Vagina (tissue), 2 donors: Measurements from ENCODE around the gene DCDC2. TPM values are rescaled to one million over a fixed set of nuclear protein-coding genes. Genes with fewer than 3 reads are reported as not detected.

Experiments used
- DNase-seq, 2 donors: peaks; one replicate each; pipeline ENCODE4 v3.0.0-alpha.2; 2017; ENCODE audit errors: extremely low spot score in 2 of 2
- H3K27ac ChIP-seq: fragments of 200-600 bp; sonication (generic); one replicate; pipeline ENCODE4 v1.5.1; 2019
- H3K27me3 ChIP-seq: fragments of 200-600 bp; sonication (generic); one replicate; pipeline ENCODE4 v1.5.1; 2019
- H3K36me3 ChIP-seq, 2 donors: fragments of 200-600 bp; sonication (generic); one replicate each; pipeline ENCODE4 v1.5.1; 2017 to 2019
- H3K4me1 ChIP-seq: fragments of 200-600 bp; sonication (generic); one replicate; pipeline ENCODE4 v1.5.1; 2019
- H3K4me3 ChIP-seq, 2 donors: fragments of 200-600 bp; sonication (generic); 1 replicate in 1 of 2; 2 replicates in 1 of 2; pipeline ENCODE4 v1.5.1; 2016 to 2019
- H3K9me3 ChIP-seq: fragments of 200-600 bp; sonication (generic); one replicate; pipeline ENCODE4 v1.5.1; 2019
- CTCF ChIP-seq, 3 experiments: fragments of 450-650 bp in 2 of 3; fragments of 200-600 bp in 1 of 3; sonication (generic) in 1 of 3; IDR thresholded peaks; one replicate each; pipeline ENCODE4 v1.5.1; 2017 to 2019; ENCODE audit warnings: antibody characterized with exemption in 3 of 3, mild to moderate bottlenecking in 2 of 3, moderate library complexity in 2 of 3
- POLR2A ChIP-seq, 2 donors: fragments of 450-650 bp; IDR thresholded peaks; one replicate each; pipeline ENCODE4 v1.6.1; 2017; ENCODE audit warnings: antibody characterized with exemption in 2 of 2, mild to moderate bottlenecking in 2 of 2, moderate library complexity in 2 of 2
- POLR2AphosphoS5 ChIP-seq, 2 donors: sonication (generic); formaldehyde crosslinking; IDR thresholded peaks; one replicate each; pipeline ENCODE4 v1.9.0; 2017; ENCODE audit warnings: antibody characterized with exemption in 2 of 2, mild to moderate bottlenecking in 2 of 2, low read depth in 1 of 2; ENCODE audit not compliant: insufficient read depth in 1 of 2
- intact Hi-C: fragments of 100-400 bp; cut with DNase I; formaldehyde crosslinking; loops from one replicate; pipeline ENCODE4 v1.15.1; 2023
- total RNA-seq: library from RNA; depleted of rRNA; stranded (reverse); fragments of >200 nt; gene quantifications from one replicate; pipeline ENCODE4 v1.2.3, GENCODE V29; 2016

DCDC2 gene
- total RNA-seq, 1 donor from 2014 or later, result not detected

GRCh38 chr6:24228681-24229255 lies 129.1 kb downstream of the DCDC2 start:
- intact Hi-C loops, result no loop called here

GRCh38 chr6:24228123-24228522 lies 129.7 kb downstream of the DCDC2 start:
- intact Hi-C loops, result no loop called here
- H3K27ac ChIP-seq, result no peak overlapping the region

More at GRCh38 chr6:24228681-24229255, 129.1 kb downstream of the DCDC2 start:
- H3K36me3 ChIP-seq, result no peaks in the 10 kb centered on the region
- H3K27ac ChIP-seq, result no peak overlapping the region
- H3K4me1 ChIP-seq, result no peaks in the 10 kb centered on the region
- DNase-seq, result no peak
- no peaks in the 10 kb centered on the region for H3K27me3 ChIP-seq
- TF ChIP-seq CTCF (IDR thresholded peaks at IDR 0.05), result no peak
- TF ChIP-seq POLR2AphosphoS5 (IDR thresholded peaks at IDR 0.05; ENCODE audit: insufficient read depth in 1 of 2, low read depth in 1 of 2), result no peak
- TF ChIP-seq POLR2A (IDR thresholded peaks at IDR 0.05), result no peak
- no peaks in the 10 kb centered on the region for H3K9me3 ChIP-seq
- no peak overlapping the region for H3K4me3 ChIP-seq

GRCh38 chr6:24227556-24227955 lies 130.3 kb downstream of the DCDC2 start:
- no peak for TF ChIP-seq POLR2A (IDR thresholded peaks at IDR 0.05)
- TF ChIP-seq POLR2AphosphoS5 (IDR thresholded peaks at IDR 0.05; ENCODE audit: insufficient read depth in 1 of 2, low read depth in 1 of 2), result no peak
- TF ChIP-seq CTCF (IDR thresholded peaks at IDR 0.05), result no peak
- Histone ChIP-seq H3K9me3 (no peaks in the 10 kb centered on the region), H3K27me3 (no peaks in the 10 kb centered on the region), H3K4me1 (no peaks in the 10 kb centered on the region), H3K36me3 (no peaks in the 10 kb centered on the region), H3K27ac (no peak overlapping the region), H3K4me3 (no peak overlapping the region)
- intact Hi-C loops, result no loop called here
- DNase-seq, result no peak

More at GRCh38 chr6:24228123-24228522, 129.7 kb downstream of the DCDC2 start:
- no peaks in the 10 kb centered on the region for H3K9me3 ChIP-seq
- no peak for DNase-seq
- no peak overlapping the region for H3K4me3 ChIP-seq
- no peaks in the 10 kb centered on the region for H3K4me1 ChIP-seq
- no peak for TF ChIP-seq POLR2AphosphoS5 (IDR thresholded peaks at IDR 0.05; ENCODE audit: insufficient read depth in 1 of 2, low read depth in 1 of 2)
- TF ChIP-seq CTCF (IDR thresholded peaks at IDR 0.05), result no peak
- TF ChIP-seq POLR2A (IDR thresholded peaks at IDR 0.05), result no peak
- H3K27me3 ChIP-seq, result no peaks in the 10 kb centered on the region
- no peaks in the 10 kb centered on the region for H3K36me3 ChIP-seq

GRCh38 chr6:24226541-24226940 lies 131.3 kb downstream of the DCDC2 start:
- no peak for DNase-seq
- no peaks in the 10 kb centered on the region for H3K27me3 ChIP-seq
- no peak overlapping the region for H3K4me3 ChIP-seq
- H3K4me1 ChIP-seq, result no peaks in the 10 kb centered on the region
- no peaks in the 10 kb centered on the region for H3K9me3 ChIP-seq
- intact Hi-C loops, result no loop called here
- H3K27ac ChIP-seq, result no peak overlapping the region
- no peak for TF ChIP-seq CTCF (IDR thresholded peaks at IDR 0.05)
- TF ChIP-seq POLR2A (IDR thresholded peaks at IDR 0.05), result no peak
- no peak for TF ChIP-seq POLR2AphosphoS5 (IDR thresholded peaks at IDR 0.05; ENCODE audit: insufficient read depth in 1 of 2, low read depth in 1 of 2)
- no peaks in the 10 kb centered on the region for H3K36me3 ChIP-seq

GRCh38 chr6:24225838-24226237 lies 132.0 kb downstream of the DCDC2 start:
- Histone ChIP-seq H3K27me3 (no peaks in the 10 kb centered on the region), H3K27ac (no peak overlapping the region), H3K4me3 (no peak overlapping the region), H3K4me1 (no peaks in the 10 kb centered on the region), H3K36me3 (no peaks in the 10 kb centered on the region), H3K9me3 (no peaks in the 10 kb centered on the region)
- intact Hi-C loops, result no loop called here
- no peak for DNase-seq
- no peak for TF ChIP-seq POLR2A (IDR thresholded peaks at IDR 0.05)
- no peak for TF ChIP-seq CTCF (IDR thresholded peaks at IDR 0.05)
- no peak for TF ChIP-seq POLR2AphosphoS5 (IDR thresholded peaks at IDR 0.05; ENCODE audit: insufficient read depth in 1 of 2, low read depth in 1 of 2)
